ENCODE measurements around the gene TSPAN14. TPM values are rescaled to one million over a fixed set of nuclear protein-coding genes. Genes with fewer than 3 reads are reported as not detected.

The TSPAN14 gene
- total and polyA plus RNA-seq, 2 of the 13 experiments (the other 11 are each of a cell fraction or from before 2014, with no cell fraction given) = 24.1 to 80.6 TPM

DNA sequence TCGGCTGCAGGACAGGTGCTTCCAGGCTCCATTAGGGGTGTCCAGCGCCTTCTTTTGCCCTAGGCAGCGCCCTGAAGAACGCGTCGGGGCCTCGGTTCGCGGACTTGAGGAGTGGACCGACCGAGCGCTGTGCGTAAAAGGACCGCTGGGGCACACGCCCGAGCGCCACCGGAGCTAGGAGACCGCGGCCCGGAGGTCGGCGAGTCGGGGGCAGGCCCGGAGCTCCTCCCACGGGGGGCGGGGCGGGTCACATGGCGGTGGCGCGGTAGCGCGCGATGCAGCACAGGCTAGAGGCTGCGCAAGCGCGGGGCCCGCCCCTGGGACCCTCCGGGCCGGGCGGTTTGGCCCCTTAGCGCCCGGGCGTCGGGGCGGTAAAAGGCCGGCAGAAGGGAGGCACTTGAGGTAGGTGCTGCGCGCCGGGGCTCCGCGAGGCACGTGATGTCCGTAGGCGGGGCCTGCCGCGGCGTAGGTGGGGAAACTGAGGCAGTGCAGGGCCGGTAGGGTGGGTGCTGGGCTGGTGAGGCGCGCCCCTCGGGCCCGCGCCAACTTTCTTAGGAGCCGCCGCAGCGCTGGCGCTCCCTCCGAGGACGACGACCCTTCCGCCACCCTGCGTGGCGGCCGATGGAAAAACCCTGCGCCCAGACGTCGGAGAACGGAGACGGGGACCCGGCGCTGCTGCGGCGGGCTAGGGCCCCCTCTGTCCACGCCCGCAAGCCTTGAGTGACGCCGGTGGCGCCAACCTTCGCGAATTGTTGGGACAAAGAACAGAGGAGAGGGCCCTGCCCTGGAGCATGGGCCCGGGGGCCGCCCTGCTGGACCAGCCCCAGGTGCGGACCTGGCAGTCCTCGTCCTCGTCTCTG, 45.6 kb upstream of the TSPAN14 start, which contains the start of gene PRXL2A (continued):
- TF ChIP-seq, protein P1, sequence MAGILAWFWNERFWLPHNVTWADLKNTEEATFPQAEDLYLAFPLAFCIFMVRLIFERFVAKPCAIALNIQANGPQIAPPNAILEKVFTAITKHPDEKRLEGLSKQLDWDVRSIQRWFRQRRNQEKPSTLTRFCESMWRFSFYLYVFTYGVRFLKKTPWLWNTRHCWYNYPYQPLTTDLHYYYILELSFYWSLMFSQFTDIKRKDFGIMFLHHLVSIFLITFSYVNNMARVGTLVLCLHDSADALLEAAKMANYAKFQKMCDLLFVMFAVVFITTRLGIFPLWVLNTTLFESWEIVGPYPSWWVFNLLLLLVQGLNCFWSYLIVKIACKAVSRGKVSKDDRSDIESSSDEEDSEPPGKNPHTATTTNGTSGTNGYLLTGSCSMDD (CRISPR knock-in tag; IDR thresholded peaks at IDR 0.05) = no peak; the same call in 1 of the 2 replicates
- TF ChIP-seq, protein P2, sequence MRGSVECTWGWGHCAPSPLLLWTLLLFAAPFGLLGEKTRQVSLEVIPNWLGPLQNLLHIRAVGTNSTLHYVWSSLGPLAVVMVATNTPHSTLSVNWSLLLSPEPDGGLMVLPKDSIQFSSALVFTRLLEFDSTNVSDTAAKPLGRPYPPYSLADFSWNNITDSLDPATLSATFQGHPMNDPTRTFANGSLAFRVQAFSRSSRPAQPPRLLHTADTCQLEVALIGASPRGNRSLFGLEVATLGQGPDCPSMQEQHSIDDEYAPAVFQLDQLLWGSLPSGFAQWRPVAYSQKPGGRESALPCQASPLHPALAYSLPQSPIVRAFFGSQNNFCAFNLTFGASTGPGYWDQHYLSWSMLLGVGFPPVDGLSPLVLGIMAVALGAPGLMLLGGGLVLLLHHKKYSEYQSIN (CRISPR knock-in tag; IDR thresholded peaks at IDR 0.05; ENCODE audit: borderline replicate concordance) = no peak
- TF ChIP-seq ZNF235 (CRISPR knock-in tag; IDR thresholded peaks at IDR 0.05; ENCODE audit: borderline replicate concordance) (peak; percentile 82; the same call in 1 of the 2 replicates), BORCS8-MEF2B (CRISPR knock-in tag; IDR thresholded peaks at IDR 0.05) (peak; percentile 57; the same call in 1 of the 2 replicates), NR2F2 (IDR thresholded peaks at IDR 0.05; ENCODE audit: borderline replicate concordance, low read depth) (no peak), KLF12 (CRISPR knock-in tag; IDR thresholded peaks at IDR 0.05; ENCODE audit: borderline replicate concordance) (0 out of 2 replicates have a peak, but pooled peaks have one; percentile 75), NR1H2 (CRISPR knock-in tag; IDR thresholded peaks at IDR 0.05; ENCODE audit: borderline replicate concordance, low read depth) (no peak), KDM4B (CRISPR knock-in tag; IDR thresholded peaks at IDR 0.05) (no peak), ZSCAN29 (CRISPR knock-in tag; conservative IDR thresholded peaks at IDR 0.05) (0 out of 2 replicates have a peak, but pooled peaks have one; percentile 57), RBAK (CRISPR knock-in tag; IDR thresholded peaks at IDR 0.05) (no peak)
- TF ChIP-seq, protein P3, sequence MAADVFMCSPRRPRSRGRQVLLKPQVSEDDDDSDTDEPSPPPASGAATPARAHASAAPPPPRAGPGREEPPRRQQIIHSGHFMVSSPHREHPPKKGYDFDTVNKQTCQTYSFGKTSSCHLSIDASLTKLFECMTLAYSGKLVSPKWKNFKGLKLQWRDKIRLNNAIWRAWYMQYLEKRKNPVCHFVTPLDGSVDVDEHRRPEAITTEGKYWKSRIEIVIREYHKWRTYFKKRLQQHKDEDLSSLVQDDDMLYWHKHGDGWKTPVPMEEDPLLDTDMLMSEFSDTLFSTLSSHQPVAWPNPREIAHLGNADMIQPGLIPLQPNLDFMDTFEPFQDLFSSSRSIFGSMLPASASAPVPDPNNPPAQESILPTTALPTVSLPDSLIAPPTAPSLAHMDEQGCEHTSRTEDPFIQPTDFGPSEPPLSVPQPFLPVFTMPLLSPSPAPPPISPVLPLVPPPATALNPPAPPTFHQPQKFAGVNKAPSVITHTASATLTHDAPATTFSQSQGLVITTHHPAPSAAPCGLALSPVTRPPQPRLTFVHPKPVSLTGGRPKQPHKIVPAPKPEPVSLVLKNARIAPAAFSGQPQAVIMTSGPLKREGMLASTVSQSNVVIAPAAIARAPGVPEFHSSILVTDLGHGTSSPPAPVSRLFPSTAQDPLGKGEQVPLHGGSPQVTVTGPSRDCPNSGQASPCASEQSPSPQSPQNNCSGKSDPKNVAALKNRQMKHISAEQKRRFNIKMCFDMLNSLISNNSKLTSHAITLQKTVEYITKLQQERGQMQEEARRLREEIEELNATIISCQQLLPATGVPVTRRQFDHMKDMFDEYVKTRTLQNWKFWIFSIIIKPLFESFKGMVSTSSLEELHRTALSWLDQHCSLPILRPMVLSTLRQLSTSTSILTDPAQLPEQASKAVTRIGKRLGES (CRISPR knock-in tag; IDR thresholded peaks at IDR 0.05; ENCODE audit: borderline replicate concordance) = peak; percentile 57; the same call in 1 of the 2 replicates
- TF ChIP-seq, protein P4, sequence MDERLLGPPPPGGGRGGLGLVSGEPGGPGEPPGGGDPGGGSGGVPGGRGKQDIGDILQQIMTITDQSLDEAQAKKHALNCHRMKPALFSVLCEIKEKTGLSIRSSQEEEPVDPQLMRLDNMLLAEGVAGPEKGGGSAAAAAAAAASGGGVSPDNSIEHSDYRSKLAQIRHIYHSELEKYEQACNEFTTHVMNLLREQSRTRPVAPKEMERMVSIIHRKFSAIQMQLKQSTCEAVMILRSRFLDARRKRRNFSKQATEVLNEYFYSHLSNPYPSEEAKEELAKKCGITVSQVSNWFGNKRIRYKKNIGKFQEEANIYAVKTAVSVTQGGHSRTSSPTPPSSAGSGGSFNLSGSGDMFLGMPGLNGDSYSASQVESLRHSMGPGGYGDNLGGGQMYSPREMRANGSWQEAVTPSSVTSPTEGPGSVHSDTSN (CRISPR knock-in tag; IDR thresholded peaks at IDR 0.05) = no peak
- TF ChIP-seq, protein P5, sequence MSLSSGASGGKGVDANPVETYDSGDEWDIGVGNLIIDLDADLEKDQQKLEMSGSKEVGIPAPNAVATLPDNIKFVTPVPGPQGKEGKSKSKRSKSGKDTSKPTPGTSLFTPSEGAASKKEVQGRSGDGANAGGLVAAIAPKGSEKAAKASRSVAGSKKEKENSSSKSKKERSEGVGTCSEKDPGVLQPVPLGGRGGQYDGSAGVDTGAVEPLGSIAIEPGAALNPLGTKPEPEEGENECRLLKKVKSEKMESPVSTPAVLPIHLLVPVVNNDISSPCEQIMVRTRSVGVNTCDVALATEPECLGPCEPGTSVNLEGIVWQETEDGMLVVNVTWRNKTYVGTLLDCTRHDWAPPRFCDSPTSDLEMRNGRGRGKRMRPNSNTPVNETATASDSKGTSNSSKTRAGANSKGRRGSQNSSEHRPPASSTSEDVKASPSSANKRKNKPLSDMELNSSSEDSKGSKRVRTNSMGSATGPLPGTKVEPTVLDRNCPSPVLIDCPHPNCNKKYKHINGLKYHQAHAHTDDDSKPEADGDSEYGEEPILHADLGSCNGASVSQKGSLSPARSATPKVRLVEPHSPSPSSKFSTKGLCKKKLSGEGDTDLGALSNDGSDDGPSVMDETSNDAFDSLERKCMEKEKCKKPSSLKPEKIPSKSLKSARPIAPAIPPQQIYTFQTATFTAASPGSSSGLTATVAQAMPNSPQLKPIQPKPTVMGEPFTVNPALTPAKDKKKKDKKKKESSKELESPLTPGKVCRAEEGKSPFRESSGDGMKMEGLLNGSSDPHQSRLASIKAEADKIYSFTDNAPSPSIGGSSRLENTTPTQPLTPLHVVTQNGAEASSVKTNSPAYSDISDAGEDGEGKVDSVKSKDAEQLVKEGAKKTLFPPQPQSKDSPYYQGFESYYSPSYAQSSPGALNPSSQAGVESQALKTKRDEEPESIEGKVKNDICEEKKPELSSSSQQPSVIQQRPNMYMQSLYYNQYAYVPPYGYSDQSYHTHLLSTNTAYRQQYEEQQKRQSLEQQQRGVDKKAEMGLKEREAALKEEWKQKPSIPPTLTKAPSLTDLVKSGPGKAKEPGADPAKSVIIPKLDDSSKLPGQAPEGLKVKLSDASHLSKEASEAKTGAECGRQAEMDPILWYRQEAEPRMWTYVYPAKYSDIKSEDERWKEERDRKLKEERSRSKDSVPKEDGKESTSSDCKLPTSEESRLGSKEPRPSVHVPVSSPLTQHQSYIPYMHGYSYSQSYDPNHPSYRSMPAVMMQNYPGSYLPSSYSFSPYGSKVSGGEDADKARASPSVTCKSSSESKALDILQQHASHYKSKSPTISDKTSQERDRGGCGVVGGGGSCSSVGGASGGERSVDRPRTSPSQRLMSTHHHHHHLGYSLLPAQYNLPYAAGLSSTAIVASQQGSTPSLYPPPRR (CRISPR knock-in tag; IDR thresholded peaks at IDR 0.05; ENCODE audit: borderline replicate concordance) = no peak
- TF ChIP-seq, protein P6, sequence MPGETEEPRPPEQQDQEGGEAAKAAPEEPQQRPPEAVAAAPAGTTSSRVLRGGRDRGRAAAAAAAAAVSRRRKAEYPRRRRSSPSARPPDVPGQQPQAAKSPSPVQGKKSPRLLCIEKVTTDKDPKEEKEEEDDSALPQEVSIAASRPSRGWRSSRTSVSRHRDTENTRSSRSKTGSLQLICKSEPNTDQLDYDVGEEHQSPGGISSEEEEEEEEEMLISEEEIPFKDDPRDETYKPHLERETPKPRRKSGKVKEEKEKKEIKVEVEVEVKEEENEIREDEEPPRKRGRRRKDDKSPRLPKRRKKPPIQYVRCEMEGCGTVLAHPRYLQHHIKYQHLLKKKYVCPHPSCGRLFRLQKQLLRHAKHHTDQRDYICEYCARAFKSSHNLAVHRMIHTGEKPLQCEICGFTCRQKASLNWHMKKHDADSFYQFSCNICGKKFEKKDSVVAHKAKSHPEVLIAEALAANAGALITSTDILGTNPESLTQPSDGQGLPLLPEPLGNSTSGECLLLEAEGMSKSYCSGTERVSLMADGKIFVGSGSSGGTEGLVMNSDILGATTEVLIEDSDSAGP (CRISPR knock-in tag; IDR thresholded peaks at IDR 0.05; ENCODE audit: borderline replicate concordance) = no peak; the same call in 1 of the 2 replicates
